Measurements from ENCODE around the gene TMEM81.

TMEM81 gene

GRCh38 chr1:205075642-205076155, 8.6 kb downstream of the TMEM81 start:
- DNase-seq: no peak

DNA sequence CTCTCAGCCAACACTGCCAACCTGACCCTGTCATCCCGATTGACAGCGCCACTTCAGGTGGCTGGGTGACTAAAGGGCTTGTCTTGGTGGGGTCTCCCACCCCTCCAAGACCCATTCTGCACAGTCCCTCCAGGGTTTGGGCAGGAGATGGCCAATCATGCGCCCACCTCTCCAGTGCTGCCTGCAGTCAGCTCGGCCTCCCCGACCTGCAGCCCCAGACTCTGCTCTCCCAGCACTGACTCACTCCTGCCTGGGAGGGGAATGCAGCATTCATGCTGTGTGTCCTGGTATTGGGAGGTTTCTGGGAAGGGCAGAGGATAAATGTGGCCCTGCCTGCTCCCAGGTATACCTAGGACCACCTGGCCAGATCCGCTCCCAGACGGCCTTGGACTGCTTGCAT, 9.7 kb downstream of the TMEM81 start:
- no peak for DNase-seq

- DNase-seq: no peak
Observed at GRCh38 chr1:205074084-205074483, 10.2 kb downstream of the TMEM81 start.

DNA sequence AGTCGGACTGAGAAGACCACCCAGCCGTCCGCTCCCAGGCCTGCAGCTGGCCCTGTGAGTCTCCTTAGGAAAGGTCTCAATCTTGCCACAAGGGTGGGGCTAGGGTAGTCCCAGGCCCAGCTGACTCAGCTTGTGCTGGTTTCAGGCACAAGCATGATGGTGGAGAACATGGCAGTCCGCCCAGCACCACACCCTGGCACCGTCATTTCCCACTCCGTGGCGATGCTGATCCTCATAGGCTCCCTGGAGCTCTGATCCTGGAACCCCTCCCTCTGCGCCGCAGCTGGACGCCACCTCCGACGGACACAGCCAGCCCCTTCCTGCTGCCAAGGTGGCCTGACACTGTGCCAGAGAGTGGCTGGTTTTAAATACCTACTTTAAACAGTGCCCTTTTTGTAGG, 10.7 kb downstream of the TMEM81 start:
- DNase-seq: no peak

DNA sequence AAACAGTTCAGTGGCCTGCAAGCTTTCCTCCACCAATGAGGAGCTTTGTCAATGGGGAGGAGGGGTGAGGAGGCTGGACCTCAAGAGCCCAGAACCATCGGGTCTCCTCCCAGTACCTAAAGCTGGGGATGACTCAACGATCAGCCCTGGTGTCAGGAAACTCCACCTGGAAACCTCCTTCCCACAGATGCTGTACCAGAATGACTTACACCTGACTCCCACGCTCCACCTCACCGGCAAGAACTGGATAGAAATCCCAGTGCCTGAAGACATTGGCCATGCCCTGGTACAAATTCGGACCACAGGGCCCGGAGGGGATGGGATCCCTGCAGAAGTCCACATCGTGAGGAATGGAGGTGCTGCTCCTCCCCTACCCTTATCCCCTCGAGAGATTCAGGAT, 11.4 kb downstream of the TMEM81 start:
- no peak for DNase-seq

DNA sequence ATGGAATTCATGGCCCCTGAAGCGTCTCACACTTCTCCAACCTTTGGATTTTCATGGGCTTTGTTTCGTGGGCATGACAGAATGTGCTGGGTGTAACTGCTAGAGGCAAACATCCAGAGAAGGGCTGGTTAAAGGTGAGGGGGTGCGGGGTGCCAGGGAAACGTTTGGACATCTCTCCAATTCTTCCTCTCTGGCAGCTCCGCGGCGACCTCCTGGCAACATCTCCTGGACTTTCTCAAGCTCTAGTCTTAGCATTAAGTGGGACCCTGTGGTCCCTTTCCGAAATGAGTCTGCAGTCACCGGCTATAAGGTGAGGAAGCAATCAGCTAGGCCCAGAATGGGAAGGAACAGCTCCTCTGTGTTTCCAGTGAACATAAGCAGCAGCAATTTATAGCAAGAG, 12.0 kb downstream of the TMEM81 start:
- DNase-seq: no peak

GRCh38 chr1:205071801-205072200, 12.5 kb downstream of the TMEM81 start:
- no peak for DNase-seq

DNA sequence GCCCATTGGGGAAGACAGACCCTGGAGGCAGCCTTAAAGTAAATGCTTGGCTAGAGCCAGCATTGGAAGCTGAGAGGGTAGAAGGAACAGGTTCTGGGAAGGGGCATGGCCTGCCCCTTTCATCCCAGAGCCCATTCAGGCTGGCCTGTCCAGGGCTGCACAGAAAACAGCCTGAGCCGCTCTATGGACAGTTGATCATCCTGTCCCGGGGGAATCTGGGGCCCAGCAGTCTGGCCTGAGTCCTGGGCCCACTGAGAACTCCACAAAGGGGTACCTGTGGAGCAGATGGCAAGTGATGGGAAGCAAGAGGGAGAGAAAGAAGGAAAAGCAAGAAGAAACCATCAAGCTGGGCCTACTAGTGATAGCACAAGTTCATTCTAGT, 13.2 kb downstream of the TMEM81 start:
- no peak for DNase-seq

DNA sequence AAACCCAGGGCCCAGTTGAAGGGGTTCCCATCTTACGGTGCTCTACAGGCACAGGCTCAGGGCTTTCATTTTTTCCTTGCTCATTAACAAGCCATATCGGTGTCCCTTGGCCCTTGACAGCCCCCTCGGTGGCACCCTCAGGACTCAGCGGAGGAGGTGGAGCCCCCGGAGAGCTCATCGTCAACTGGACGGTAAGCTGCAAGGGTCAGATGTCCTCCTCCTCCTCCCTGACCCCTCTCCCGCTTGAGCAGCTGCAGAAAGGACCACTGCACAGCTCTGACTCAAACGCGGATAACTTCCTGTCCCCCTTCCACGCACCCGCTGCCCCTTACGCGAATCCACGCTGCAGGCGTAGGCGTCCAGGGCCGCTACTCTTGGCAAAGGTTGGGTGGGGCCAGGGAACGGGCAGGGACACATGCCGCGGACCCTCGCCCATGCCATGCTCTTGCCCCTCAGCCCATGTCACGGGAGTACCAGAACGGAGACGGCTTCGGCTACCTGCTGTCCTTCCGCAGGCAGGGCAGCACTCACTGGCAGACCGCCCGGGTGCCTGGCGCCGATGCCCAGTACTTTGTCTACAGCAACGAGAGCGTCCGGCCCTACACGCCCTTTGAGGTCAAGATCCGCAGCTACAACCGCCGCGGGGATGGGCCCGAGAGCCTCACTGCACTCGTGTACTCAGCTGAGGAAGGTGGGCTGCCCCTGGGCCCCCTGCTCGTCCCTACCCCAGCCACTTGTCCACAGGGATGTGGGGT, 14.7 kb downstream of the TMEM81 start:
- no peak for DNase-seq

- DNase-seq: no peak
Observed at GRCh38 chr1:205068457-205069040, 15.7 kb downstream of the TMEM81 start.

GRCh38 chr1:205068001-205068400, 16.3 kb downstream of the TMEM81 start:
- DNase-seq: no peak

GRCh38 chr1:205067031-205067430, 17.2 kb downstream of the TMEM81 start:
- no peak for DNase-seq

- no peak for DNase-seq
Observed at GRCh38 chr1:205066141-205066818, 18.0 kb downstream of the TMEM81 start.

GRCh38 chr1:205065666-205066065, 18.6 kb downstream of the TMEM81 start:
- DNase-seq: no peak

- no peak for DNase-seq
Observed at GRCh38 chr1:205064741-205065316, 19.4 kb downstream of the TMEM81 start.

DNA sequence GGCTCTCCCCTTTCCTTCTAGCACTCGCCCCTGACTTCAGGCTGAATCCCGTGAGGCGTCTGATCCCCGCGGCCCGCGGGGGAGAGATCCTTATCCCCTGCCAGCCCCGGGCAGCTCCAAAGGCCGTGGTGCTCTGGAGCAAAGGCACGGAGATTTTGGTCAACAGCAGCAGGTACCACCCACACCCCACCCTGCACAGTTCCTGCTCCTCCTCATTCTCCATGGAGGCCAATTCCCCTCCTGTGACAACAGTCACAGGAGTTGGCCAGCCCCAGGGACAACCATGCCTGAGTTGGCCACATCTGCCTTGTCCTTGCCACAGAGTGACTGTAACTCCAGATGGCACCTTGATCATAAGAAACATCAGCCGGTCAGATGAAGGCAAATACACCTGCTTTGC, 20.0 kb downstream of the TMEM81 start:
- no peak for DNase-seq

- DNase-seq: no peak
Observed at GRCh38 chr1:205062895-205063294, 21.4 kb downstream of the TMEM81 start.

DNA sequence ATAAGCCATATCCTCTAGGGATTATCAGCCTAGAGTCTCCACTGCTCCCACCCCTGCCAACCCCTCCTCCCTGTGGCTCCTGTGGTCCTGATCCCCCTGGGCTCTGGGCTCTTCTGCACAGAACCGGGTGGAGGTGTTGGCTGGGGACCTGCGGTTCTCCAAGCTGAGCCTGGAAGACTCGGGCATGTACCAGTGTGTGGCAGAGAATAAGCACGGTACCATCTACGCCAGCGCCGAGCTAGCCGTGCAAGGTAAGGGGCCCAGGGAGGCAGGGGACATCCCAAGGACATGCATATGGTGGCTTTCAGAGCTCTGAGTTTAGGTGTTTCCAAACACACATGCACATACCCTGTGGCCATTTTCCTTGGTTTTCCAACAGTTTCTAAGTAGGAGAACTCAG, 21.9 kb downstream of the TMEM81 start:
- no peak for DNase-seq

GRCh38 chr1:205061665-205062069, 22.6 kb downstream of the TMEM81 start:
- peak; percentile 12 for DNase-seq

- DNase-seq: no peak
Observed at GRCh38 chr1:205061227-205061626, 23.0 kb downstream of the TMEM81 start.

GRCh38 chr1:205060746-205061145, 23.5 kb downstream of the TMEM81 start:
- no peak for DNase-seq

DNA sequence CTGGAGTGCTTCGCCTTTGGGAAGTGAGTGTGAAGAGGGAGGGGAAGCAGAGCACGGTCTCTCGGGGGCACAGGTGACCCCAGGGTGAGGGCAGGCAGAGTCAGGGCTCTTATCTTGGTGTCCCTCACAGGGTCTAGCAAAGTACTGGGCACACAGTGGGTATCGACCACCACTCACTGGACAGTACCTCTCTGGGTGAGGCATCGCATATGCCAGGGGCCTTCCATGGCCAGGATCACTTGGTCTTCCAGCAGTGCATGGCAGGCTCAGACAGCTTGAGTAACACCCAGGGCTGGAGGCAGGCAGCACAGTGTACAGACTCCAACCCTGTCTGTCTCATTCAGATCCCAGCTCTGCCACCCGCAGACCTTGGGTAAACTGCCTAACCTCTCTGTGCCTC, 24.6 kb downstream of the TMEM81 start:
- DNase-seq: no peak

- no peak for DNase-seq
Observed at GRCh38 chr1:205058853-205059252, 25.4 kb downstream of the TMEM81 start.

Measured in GOT3 (cell line).